ENCODE measurements around the gene HAUS5.
"Not testable (repeated sequence)": the region's sequence is repeated elsewhere in the genome, so short reads cannot be mapped to it uniquely, and the experiment has no call there.

DNA sequence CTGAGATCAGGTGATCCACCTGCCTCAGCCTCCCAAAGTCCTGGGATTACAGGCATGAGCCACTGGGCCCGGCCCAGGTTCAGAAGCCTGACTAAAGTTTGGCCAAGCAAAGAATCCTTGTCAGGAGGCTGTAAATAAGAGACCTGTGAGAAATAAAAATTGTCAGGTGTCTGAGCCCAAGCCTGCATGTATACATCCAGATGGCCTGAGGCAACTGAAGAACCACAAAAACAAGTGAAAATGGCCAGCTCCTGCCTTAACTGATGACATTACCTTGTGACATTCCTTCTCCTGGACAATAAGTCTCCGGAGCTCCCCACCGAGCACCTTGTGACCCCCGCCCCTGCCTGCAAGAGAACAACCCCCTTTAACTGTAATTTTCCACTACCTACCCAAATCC, 8.1 kb upstream of the HAUS5 start:
- TF ChIP-seq, protein P1, sequence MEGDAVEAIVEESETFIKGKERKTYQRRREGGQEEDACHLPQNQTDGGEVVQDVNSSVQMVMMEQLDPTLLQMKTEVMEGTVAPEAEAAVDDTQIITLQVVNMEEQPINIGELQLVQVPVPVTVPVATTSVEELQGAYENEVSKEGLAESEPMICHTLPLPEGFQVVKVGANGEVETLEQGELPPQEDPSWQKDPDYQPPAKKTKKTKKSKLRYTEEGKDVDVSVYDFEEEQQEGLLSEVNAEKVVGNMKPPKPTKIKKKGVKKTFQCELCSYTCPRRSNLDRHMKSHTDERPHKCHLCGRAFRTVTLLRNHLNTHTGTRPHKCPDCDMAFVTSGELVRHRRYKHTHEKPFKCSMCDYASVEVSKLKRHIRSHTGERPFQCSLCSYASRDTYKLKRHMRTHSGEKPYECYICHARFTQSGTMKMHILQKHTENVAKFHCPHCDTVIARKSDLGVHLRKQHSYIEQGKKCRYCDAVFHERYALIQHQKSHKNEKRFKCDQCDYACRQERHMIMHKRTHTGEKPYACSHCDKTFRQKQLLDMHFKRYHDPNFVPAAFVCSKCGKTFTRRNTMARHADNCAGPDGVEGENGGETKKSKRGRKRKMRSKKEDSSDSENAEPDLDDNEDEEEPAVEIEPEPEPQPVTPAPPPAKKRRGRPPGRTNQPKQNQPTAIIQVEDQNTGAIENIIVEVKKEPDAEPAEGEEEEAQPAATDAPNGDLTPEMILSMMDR (IDR thresholded peaks at IDR 0.05; ENCODE audit: low read depth, low read length), result not testable (repeated sequence)
- TF ChIP-seq POLR2A (IDR thresholded peaks at IDR 0.05; ENCODE audit: extremely low read depth, insufficient read length); MYC (IDR thresholded peaks at IDR 0.05; ENCODE audit: low read depth, low read length): not testable (repeated sequence)
- TF ChIP-seq, protein P2, sequence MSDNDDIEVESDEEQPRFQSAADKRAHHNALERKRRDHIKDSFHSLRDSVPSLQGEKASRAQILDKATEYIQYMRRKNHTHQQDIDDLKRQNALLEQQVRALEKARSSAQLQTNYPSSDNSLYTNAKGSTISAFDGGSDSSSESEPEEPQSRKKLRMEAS (IDR thresholded peaks at IDR 0.05; ENCODE audit: low read depth, low read length), result not testable (repeated sequence)

Measured in NB4 (cell line).